GM23248 (cell line): ENCODE data around the gene EBI3. TPM values are rescaled to one million over a fixed set of nuclear protein-coding genes. Genes with fewer than 3 reads are reported as not detected.

ENCODE experiments used
- DNase-seq: peaks from one replicate; pipeline ENCODE4 v3.0.0-alpha.2; 2015
- H2AFZ ChIP-seq: fragments of 200-600 bp; sonication (generic); 2 replicates; pipeline ENCODE4 v1.6.1; 2016; ENCODE audit warnings: antibody characterized with exemption
- H3F3A ChIP-seq: fragments of 200-600 bp; sonication (generic); 2 replicates; pipeline ENCODE4 v1.6.1; 2016; ENCODE audit warnings: mild to moderate bottlenecking, antibody characterized with exemption, mixed run types; ENCODE audit not compliant: insufficient read depth
- H3K27ac ChIP-seq: fragments of 200-600 bp; sonication (generic); 2 replicates; pipeline ENCODE4 v1.5.1; 2016; ENCODE audit warnings: mild to moderate bottlenecking
- H3K27me3 ChIP-seq: fragments of 200-600 bp; sonication (generic); replicated peaks from 2 replicates; pipeline ENCODE4 v1.6.1; 2016; ENCODE audit warnings: mild to moderate bottlenecking; ENCODE audit not compliant: insufficient read depth
- H3K36me3 ChIP-seq: fragments of 200-600 bp; sonication (generic); 2 replicates; pipeline ENCODE4 v1.6.1; 2016; ENCODE audit warnings: low read depth, mild to moderate bottlenecking
- H3K4me1 ChIP-seq: fragments of 200-600 bp; sonication (generic); 2 replicates; pipeline ENCODE4 v1.6.1; 2016; ENCODE audit warnings: mild to moderate bottlenecking; ENCODE audit not compliant: insufficient read depth
- H3K4me2 ChIP-seq: fragments of 200-600 bp; sonication (generic); one replicate; pipeline ENCODE4 v1.6.1; 2016; ENCODE audit warnings: mild to moderate bottlenecking; ENCODE audit not compliant: unreplicated experiment
- H3K4me3 ChIP-seq: fragments of 200-600 bp; sonication (generic); 2 replicates; pipeline ENCODE4 v1.5.1; 2016; ENCODE audit warnings: mild to moderate bottlenecking
- H3K79me2 ChIP-seq: fragments of 200-600 bp; sonication (generic); 2 replicates; pipeline ENCODE4 v1.6.1; 2016; ENCODE audit warnings: mild to moderate bottlenecking; ENCODE audit not compliant: insufficient read depth
- H3K9ac ChIP-seq: fragments of 200-600 bp; sonication (generic); 2 replicates; pipeline ENCODE4 v1.6.1; 2016; ENCODE audit warnings: mild to moderate bottlenecking
- H3K9me2 ChIP-seq: fragments of 200-600 bp; sonication (generic); 2 replicates; pipeline ENCODE4 v1.6.1; 2016; ENCODE audit warnings: mixed run types, mild to moderate bottlenecking, moderate library complexity; ENCODE audit not compliant: insufficient read depth
- H3K9me3 ChIP-seq: fragments of 200-600 bp; sonication (generic); one replicate; pipeline ENCODE4 v1.6.1; 2017; ENCODE audit warnings: low read depth
- H4K20me1 ChIP-seq: fragments of 200-600 bp; sonication (generic); 2 replicates; pipeline ENCODE4 v1.6.0; 2016; ENCODE audit not compliant: insufficient read depth
- EZH2 ChIP-seq: fragments of 200-600 bp; sonication (generic); IDR thresholded peaks from 2 replicates; pipeline ENCODE4 v1.6.1; 2018; ENCODE audit warnings: antibody characterized with exemption, mild to moderate bottlenecking; ENCODE audit not compliant: insufficient read depth, poor library complexity, severe bottlenecking
- EZH2phosphoT487 ChIP-seq: fragments of 200-600 bp; sonication (generic); IDR thresholded peaks from 2 replicates; pipeline ENCODE4 v1.6.1; 2018; ENCODE audit warnings: antibody characterized with exemption, moderate library complexity, mild to moderate bottlenecking, low read depth; ENCODE audit not compliant: insufficient read depth
- WGBS, 2 experiments: methylation state at CpG; one replicate each; pipeline ENCODE4 v1.1.6; 2015 to 2017; ENCODE audit warnings: low lambda C conversion rate in 2 of 2, low coverage in 1 of 2; ENCODE audit errors: missing lambda C conversion rate in 2 of 2; 5-methylcytosine and 5-hydroxymethylcytosine counted together
- in situ Hi-C: fragments of 300-500 bp; cut with MboI; formaldehyde crosslinking; loops from 2 replicates; pipeline ENCODE4 v1.15.0; 2020
- polyA plus RNA-seq: library from polyadenylated mRNA; unstranded; fragments of >200 nt; fragmentation: Nextera tagmentation; extraction: Ambion mirVana; gene quantifications from 2 replicates; pipeline ENCODE4 v1.2.1, GENCODE V29; 2016
- total RNA-seq: library from RNA; depleted of rRNA; stranded (reverse); fragments of >200 nt; shearing (Covaris generic); gene quantifications from 2 replicates; pipeline ENCODE4 v1.2.3, GENCODE V29; 2014

Gene EBI3
- total and polyA plus RNA-seq, 2 experiments from 2014 or later: 0.56 TPM; not detected in 1

GRCh38 chr19:4194353-4194752 lies 35.0 kb upstream of the EBI3 start:
- in situ Hi-C loops: no loop called here
- Histone ChIP-seq H3F3A (0 out of 2 replicates have a peak, but pooled peaks cover 6% of the 10 kb centered on the region), H3K4me2 (no peak overlapping the region), H3K36me3 (no peaks in the 10 kb centered on the region), H3K4me1 (no peaks in the 10 kb centered on the region), H4K20me1 (no peaks in the 10 kb centered on the region), H2AFZ (no peak overlapping the region), H3K79me2 (no peaks in the 10 kb centered on the region), H3K27ac (no peak overlapping the region), H3K9me3 (no peaks in the 10 kb centered on the region), H3K9me2 (no peaks in the 10 kb centered on the region), H3K27me3 (peaks cover 21% of the 10 kb centered on the region), H3K4me3 (no peak overlapping the region), H3K9ac (no peak overlapping the region)
- TF ChIP-seq EZH2 (no peak), EZH2phosphoT487 (no peak)
- no peak for DNase-seq
- 42 to 46% methylated on average over 7 of the region's 7 CpGs for WGBS, 2 experiments

DNA sequence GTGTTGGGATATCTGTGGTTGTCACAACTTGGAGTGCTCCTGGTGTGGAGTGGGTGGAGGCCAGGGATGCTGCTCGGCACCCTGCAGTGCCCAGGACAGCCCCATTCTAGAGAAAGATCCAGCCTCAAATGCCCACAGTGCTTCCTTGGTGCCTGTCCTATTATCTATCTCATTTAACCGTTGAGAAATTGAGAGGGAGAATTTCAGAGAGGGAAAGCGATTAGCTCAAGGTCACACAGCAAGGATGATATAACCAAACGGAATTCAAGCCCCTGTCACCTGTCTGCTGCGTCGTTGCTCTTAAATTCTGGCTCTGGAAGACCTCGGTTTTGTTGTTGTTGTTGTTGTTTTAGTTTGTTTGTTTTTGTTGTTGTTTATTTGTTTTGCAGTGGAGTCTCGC lies 33.3 kb upstream of the EBI3 start:
- H4K20me1 ChIP-seq: no peaks in the 10 kb centered on the region
- H3K36me3 ChIP-seq: no peaks in the 10 kb centered on the region
- DNase-seq: no peak
- 0 out of 2 replicates have a peak, but pooled peaks cover 6% of the 10 kb centered on the region for H3F3A ChIP-seq
- H3K9me2 ChIP-seq: no peaks in the 10 kb centered on the region
- no peak overlapping the region for H2AFZ ChIP-seq
- no peaks in the 10 kb centered on the region for H3K4me1 ChIP-seq
- no peak overlapping the region for H3K9ac ChIP-seq
- H3K9me3 ChIP-seq: no peaks in the 10 kb centered on the region
- H3K79me2 ChIP-seq: no peaks in the 10 kb centered on the region
- H3K27ac ChIP-seq: no peak overlapping the region
- WGBS, 2 experiments: 71 to 74% methylated on average over 8 of the region's 8 CpGs
- H3K4me3 ChIP-seq: no peak overlapping the region
- no peak overlapping the region for H3K4me2 ChIP-seq
- no peak for TF ChIP-seq EZH2phosphoT487
- no peak for TF ChIP-seq EZH2
- peaks cover 30% of the 10 kb centered on the region for H3K27me3 ChIP-seq
- in situ Hi-C loops: no loop called here

DNA sequence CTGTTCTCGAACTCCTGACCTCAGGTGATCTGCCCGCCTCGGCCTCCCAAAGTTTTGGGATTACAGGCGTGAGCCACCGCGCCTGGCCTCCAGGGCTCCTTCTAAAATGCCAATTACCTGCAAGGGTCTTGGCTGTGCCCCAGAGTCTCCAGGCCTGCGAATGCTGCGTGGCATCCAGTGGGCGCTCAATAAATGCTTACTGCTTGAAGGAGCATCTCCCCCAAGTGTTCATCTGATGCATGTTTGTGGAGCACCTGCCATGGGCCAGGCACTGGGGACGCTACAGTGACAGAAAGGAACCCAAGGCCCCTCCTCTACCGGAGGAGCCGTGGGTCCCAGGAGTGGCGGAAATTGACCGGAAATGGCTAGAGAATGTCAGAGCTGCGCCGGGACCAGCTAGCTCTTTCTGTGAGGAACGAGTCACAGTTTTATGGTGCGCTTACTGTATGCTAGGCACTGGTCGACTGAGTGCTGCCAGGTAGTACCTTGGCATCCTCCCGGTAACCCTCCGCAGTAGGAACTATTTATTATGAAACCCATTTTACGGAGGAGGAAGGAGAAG lies 32.7 kb upstream of the EBI3 start:
- in situ Hi-C loops: no loop called here
- Histone ChIP-seq H3K9ac (no peak overlapping the region), H3K4me1 (no peaks in the 10 kb centered on the region), H2AFZ (no peak overlapping the region), H3K9me3 (no peaks in the 10 kb centered on the region), H3K79me2 (no peaks in the 10 kb centered on the region), H3K27ac (no peak overlapping the region), H3F3A (0 out of 2 replicates have a peak, but pooled peaks cover 6% of the 10 kb centered on the region), H3K4me2 (no peak overlapping the region), H3K27me3 (peaks cover 30% of the 10 kb centered on the region), H3K4me3 (no peak overlapping the region), H3K9me2 (no peaks in the 10 kb centered on the region), H3K36me3 (no peaks in the 10 kb centered on the region), H4K20me1 (no peaks in the 10 kb centered on the region)
- TF ChIP-seq EZH2 (no peak), EZH2phosphoT487 (no peak)
- 71 to 77% methylated on average over 22 of the region's 22 CpGs for WGBS, 2 experiments
- no peak for DNase-seq

GRCh38 chr19:4197228-4197624 lies 32.1 kb upstream of the EBI3 start:
- WGBS, 2 experiments: 57 to 75% methylated on average over 5 of the region's 5 CpGs
- no peak for DNase-seq
- no peaks in the 10 kb centered on the region for H3K9me3 ChIP-seq
- H3K4me3 ChIP-seq: no peak overlapping the region
- H3K27me3 ChIP-seq: peaks cover 30% of the 10 kb centered on the region
- 0 out of 2 replicates have a peak, but pooled peaks cover 6% of the 10 kb centered on the region for H3F3A ChIP-seq
- H3K27ac ChIP-seq: no peak overlapping the region
- H3K79me2 ChIP-seq: no peaks in the 10 kb centered on the region
- H3K9me2 ChIP-seq: no peaks in the 10 kb centered on the region
- no peak for TF ChIP-seq EZH2
- TF ChIP-seq EZH2phosphoT487: no peak
- H3K9ac ChIP-seq: no peak overlapping the region
- H2AFZ ChIP-seq: no peak overlapping the region
- H3K36me3 ChIP-seq: no peaks in the 10 kb centered on the region
- in situ Hi-C loops: no loop called here
- H3K4me1 ChIP-seq: no peaks in the 10 kb centered on the region
- no peak overlapping the region for H3K4me2 ChIP-seq
- H4K20me1 ChIP-seq: no peaks in the 10 kb centered on the region
